Measurements from ENCODE around the gene GPR25.

The GPR25 gene

GRCh38 chr1:200894712-200895442 is 22.1 kb downstream of the GPR25 start, which contains the start of gene INAVA:
Gene INAVA, plus strand, starts transcription at chr1:200894900. Its CDS starts 3,501 bp downstream, at chr1:200898401.
- no peak for DNase-seq (ENCODE audit: low read depth, low spot score)

- DNase-seq (ENCODE audit: low read depth, low spot score), result no peak
These were observed 22.6 kb downstream of the GPR25 start for GRCh38 chr1:200895443-200895789.

GRCh38 chr1:200895801-200896530 is 23.2 kb downstream of the GPR25 start:
- no peak for DNase-seq (ENCODE audit: low read depth, low spot score)

GRCh38 chr1:200896531-200897196 is 23.9 kb downstream of the GPR25 start:
- DNase-seq (ENCODE audit: low read depth, low spot score), result no peak

GRCh38 chr1:200897259-200897658 is 24.5 kb downstream of the GPR25 start:
- no peak for DNase-seq (ENCODE audit: low read depth, low spot score)

GRCh38 chr1:200899015-200899386 is 26.2 kb downstream of the GPR25 start:
- no peak for DNase-seq (ENCODE audit: low read depth, low spot score)

- DNase-seq (ENCODE audit: low read depth, low spot score), result no peak
These were observed 26.7 kb downstream of the GPR25 start for GRCh38 chr1:200899451-200899915.

- DNase-seq (ENCODE audit: low read depth, low spot score), result no peak
These were observed 27.4 kb downstream of the GPR25 start for GRCh38 chr1:200899954-200900867.

- no peak for DNase-seq (ENCODE audit: low read depth, low spot score)
These were observed 28.1 kb downstream of the GPR25 start for GRCh38 chr1:200900877-200901276.

GRCh38 chr1:200901350-200901749 is 28.6 kb downstream of the GPR25 start:
- DNase-seq (ENCODE audit: low read depth, low spot score), result no peak

- no peak for DNase-seq (ENCODE audit: low read depth, low spot score)
These were observed 29.1 kb downstream of the GPR25 start for GRCh38 chr1:200901796-200902444.

GRCh38 chr1:200903793-200904192 is 31.0 kb downstream of the GPR25 start:
- DNase-seq (ENCODE audit: low read depth, low spot score), result no peak

GRCh38 chr1:200904772-200905171 is 32.0 kb downstream of the GPR25 start:
- no peak for DNase-seq (ENCODE audit: low read depth, low spot score)

- DNase-seq (ENCODE audit: low read depth, low spot score), result peak; percentile 11
These were observed 32.8 kb downstream of the GPR25 start for GRCh38 chr1:200905411-200906052.

GRCh38 chr1:200906491-200906890 is 33.7 kb downstream of the GPR25 start:
- DNase-seq (ENCODE audit: low read depth, low spot score), result no peak

- DNase-seq (ENCODE audit: low read depth, low spot score), result no peak
These were observed 34.9 kb downstream of the GPR25 start for GRCh38 chr1:200907611-200908097.

GRCh38 chr1:200908191-200908868 is 35.5 kb downstream of the GPR25 start:
- no peak for DNase-seq (ENCODE audit: low read depth, low spot score)

GRCh38 chr1:200909071-200909470 is 36.3 kb downstream of the GPR25 start:
- no peak for DNase-seq (ENCODE audit: low read depth, low spot score)

- no peak for DNase-seq (ENCODE audit: low read depth, low spot score)
These were observed 37.0 kb downstream of the GPR25 start for GRCh38 chr1:200909757-200910239.

- DNase-seq (ENCODE audit: low read depth, low spot score), result no peak
These were observed 38.6 kb downstream of the GPR25 start for GRCh38 chr1:200911361-200911760.

Data from activated CD4-positive, CD25-positive, alpha-beta regulatory T cell treated with anti-CD3 and anti-CD28 coated beads, Interleukin-2, amount 50 U/mL, for 16 hours (primary cell).